Lung microvascular endothelial cell (primary cell): Measurements from ENCODE around the gene SYNGR2. TPM values are rescaled to one million over a fixed set of nuclear protein-coding genes. Genes with fewer than 3 reads are reported as not detected.

Experiments
- DNase-seq, 2 donors: peaks; one replicate each; pipeline versions ENCODE4 v3.0.0 to v3.0.0-alpha.2; 2010; ENCODE audit warnings: low read depth in 2 of 2
- total RNA-seq: library from RNA; depleted of rRNA; stranded (reverse); fragments of >200 nt; gene quantifications from 2 replicates; pipeline ENCODE4 v1.2.1, GENCODE V29; 2014

Gene SYNGR2, protein sequence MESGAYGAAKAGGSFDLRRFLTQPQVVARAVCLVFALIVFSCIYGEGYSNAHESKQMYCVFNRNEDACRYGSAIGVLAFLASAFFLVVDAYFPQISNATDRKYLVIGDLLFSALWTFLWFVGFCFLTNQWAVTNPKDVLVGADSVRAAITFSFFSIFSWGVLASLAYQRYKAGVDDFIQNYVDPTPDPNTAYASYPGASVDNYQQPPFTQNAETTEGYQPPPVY
- total RNA-seq, result 27.2 and 55.8 TPM in 2 replicates

DNA sequence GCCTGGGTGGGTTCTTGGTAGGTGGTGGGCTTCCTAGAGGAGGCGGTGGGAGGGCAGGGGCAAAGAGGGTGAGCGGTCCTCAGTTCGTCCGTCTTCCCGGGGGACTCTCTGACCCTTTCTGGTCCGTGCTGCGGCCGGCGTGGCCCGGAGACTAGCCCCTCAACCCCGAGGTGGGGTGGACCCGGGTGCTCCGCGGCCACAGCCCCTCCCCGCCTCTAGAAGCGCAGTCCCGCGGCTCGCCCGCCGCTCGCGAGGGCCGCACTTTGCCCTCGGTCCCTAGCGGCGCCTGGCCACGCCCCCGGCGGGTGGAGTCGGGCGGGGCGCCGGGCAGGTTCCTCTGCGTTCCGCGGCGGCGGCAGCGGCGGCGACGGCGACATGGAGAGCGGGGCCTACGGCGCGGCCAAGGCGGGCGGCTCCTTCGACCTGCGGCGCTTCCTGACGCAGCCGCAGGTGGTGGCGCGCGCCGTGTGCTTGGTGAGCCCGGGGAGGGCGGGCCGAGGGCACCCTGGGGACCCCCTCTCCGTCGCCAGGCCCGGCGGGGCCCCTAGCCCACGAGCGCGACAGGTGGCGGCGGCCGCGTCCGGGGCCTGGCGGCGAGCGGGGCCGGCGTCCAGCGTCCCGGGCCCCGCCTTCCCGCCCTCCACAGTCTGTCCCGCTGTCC lies at the start of gene SYNGR2:
Gene SYNGR2 (plus strand): TSS at position 340 of the 661 bp plus-strand sequence. CDS start 36 bp downstream, at position 376.
- peak; percentile 41 to 80 for DNase-seq

GRCh38 chr17:78118801-78119241 lies 49.6 kb upstream of the SYNGR2 start:
- no peak for DNase-seq

DNA sequence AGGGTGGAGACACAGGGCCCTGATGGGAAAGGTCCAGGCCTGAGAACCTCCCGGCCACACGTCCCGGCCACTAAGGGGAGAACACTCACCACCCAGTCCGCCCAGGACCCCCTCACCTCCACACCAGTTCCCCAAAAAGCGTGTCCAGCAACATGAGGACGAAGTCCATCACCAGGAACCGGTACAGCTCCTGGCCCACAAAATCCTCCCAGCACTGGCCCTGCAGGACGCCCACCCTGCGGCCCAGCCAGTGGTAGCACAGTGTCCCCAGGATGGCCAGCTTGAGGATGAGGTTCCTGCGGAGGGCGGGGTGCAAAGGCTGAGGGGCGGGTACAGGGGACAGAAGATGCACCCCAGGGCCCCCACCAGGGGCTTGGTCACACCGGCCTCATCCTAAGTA lies 47.8 kb upstream of the SYNGR2 start:
- DNase-seq, result no peak

DNA sequence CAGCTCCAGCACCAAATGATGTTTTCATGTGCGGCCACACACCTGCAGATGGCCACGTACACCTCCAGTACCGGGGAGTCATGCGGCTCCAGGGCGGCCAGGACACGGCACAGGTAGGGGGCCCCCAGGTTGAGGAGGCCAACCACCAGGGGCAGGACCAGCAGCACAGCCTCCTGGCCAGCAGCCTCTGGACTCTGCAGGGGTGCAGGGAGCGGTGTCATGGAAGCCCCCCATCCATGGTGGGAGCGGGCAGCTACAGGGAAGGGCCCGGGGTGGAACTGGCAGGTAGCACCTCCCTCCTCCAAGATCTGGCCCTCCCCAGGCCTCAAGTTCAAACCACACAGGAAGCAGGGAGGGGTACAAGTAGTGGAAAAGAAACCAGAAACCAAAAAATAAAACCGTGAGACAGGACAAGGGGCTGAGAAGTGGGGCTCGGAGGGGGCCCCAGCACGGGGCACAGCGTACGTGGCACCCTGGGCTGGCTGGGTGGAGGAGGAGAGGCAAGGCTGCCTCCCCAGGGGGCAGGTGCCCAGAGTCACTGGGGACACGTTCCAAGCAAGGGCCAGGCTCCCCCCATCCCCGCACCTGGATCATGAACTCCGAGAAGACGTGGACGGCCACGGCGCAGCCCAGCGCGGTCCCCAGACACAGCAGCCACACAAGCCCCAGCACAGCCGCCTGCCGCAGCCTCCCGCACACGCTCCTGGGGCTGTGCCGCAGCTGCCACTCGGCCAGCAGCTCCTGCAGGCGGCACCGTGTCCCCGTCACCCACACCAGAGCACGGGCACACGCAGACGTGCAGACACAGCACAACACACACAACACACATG lies 47.2 kb upstream of the SYNGR2 start:
- no peak for DNase-seq

- DNase-seq, result no peak
Measured at GRCh38 chr17:78121801-78122215, 46.6 kb upstream of the SYNGR2 start.

- no peak for DNase-seq
Measured at GRCh38 chr17:78122216-78122930, 46.0 kb upstream of the SYNGR2 start.

DNA sequence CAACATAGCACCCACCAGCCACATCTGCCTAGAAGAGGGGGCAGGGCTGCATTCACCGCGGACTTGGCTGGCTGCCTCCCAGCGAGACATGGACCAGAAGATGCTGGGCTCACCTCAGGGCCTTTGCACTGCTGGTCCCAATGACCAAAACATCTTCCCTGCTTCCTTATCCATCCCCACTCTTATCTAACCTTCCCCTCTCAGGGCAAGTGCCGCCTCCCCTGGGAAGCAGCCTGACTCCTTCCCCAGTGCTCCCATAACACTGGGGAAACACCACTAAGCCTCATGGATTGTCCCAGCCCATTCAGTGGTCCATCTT lies 45.5 kb upstream of the SYNGR2 start:
- no peak for DNase-seq

DNA sequence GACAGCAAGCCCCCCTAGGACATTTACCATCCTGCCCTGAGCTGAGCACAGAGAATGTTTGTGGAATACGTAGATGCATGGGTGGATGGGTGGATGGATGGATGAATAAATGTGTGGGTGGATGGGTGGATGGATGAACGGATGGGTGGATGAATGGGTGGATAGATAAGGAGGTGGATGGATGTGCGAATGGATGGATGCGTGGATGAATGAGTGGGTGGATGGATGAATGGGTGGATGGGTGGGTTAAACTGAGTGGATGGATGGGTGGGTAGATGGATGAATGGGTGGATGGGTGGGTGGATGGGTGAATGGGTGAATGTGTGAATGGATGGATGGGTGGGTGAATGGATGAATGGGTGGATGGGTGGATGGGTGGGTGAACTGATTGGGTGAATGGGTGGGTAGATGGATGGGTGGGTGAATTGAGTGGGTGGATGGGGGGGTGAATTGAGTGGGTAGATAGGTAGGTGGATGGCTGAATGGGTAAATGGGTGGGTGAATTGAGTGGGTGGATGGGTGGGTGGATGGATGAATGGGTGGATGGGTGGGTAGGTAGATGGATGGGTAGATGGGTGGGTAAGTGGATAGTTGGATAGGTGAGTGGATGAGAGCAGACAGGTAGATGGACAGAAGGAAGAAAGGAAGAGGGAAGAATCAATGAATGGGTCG lies 45.0 kb upstream of the SYNGR2 start:
- DNase-seq, result no peak

GRCh38 chr17:78124081-78124835 lies 44.1 kb upstream of the SYNGR2 start:
- no peak for DNase-seq

- DNase-seq, result no peak
Measured at GRCh38 chr17:78124836-78125137, 43.6 kb upstream of the SYNGR2 start.

GRCh38 chr17:78125138-78125913 lies 43.1 kb upstream of the SYNGR2 start:
- no peak for DNase-seq

GRCh38 chr17:78125976-78126894 lies 42.1 kb upstream of the SYNGR2 start:
- DNase-seq, result no peak

DNA sequence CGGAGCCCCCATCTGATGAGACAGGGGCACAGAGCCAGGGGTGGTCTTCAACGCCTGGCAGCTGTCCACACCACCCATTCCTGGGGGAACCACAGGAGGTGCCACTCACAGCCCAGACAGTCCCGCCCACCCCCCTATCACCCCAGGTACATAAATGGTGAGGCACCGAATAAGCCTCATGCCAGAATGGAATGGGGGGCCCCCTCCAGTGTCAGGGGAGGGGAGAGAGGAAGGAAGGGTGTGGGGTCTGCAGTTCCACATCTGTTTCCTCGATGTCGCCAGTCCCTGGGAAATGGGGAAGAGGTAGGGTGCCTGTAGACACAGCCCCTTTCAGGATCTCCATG lies 41.5 kb upstream of the SYNGR2 start:
- no peak for DNase-seq

GRCh38 chr17:78127239-78127887 lies 41.0 kb upstream of the SYNGR2 start:
- DNase-seq, result peak in 1 of 2 donors; percentile 37

- DNase-seq, result no peak
Measured at GRCh38 chr17:78127888-78128550, 40.4 kb upstream of the SYNGR2 start.

GRCh38 chr17:78128551-78129350 lies 39.6 kb upstream of the SYNGR2 start, which contains the start of gene TMC6:
TMC6 (minus strand) TSS chr17:78128755; CDS start chr17:78126832, 1,923 bp downstream.
- peak in 1 of 2 donors; percentile 39 for DNase-seq
